ENCODE results near the gene PARM1.

GRCh38 chr4:75003979-75004378 lies 71.1 kb downstream of the PARM1 start:
- TF ChIP-seq CTCF (IDR thresholded peaks at IDR 0.05) (no peak), POLR2A (IDR thresholded peaks at IDR 0.05) (no peak)

All from adrenal gland (tissue), 5 donors.